ENCODE data around the gene APP. TPM values are rescaled to one million over a fixed set of nuclear protein-coding genes. Genes with fewer than 3 reads are reported as not detected.

The APP gene
- total RNA-seq, 1 donor from 2014 or later = 358 TPM

DNA sequence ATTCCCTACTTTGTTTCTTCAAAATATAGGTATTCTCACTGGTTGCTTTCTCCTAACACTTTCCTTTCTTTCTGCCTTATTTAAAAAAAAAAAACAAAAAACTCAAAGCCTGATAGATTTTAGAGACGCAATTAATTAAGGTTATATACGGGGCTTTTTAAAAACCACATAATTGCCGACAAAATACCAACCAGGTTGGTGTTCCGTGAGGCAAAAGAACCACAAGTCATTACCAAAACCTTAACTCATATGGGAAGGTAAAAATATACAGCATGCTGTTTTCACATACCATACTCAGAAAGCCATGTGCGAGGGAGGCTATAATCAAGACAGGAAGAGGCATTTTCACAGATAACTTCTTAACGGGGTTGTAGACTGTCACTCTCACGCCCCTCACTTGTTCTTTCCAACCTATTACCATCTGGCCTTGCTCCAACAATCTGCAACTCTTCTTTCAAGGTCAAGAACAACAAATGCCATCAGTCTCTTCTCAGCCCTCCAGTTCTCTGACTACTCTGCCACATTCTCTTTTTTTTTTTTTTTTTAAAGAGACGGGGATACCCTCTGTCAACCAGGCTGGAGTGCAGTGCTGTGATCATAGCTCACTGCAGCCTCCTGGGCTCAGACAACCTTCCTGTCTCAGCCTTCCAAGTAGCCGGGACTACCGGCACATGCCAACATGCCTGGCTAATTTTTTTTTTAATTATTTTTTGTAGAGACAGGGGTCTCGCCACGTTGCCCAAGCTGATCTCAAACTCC, 102.6 kb downstream of the APP start:
- Histone ChIP-seq H3K4me3 (no peak overlapping the region), H3K36me3 (no peaks in the 10 kb centered on the region), H3K9me3 (no peaks in the 10 kb centered on the region), H3K27ac (no peak overlapping the region), H3K27me3 (ENCODE audit: low read depth) (no peaks in the 10 kb centered on the region), H3K4me1 (peaks cover 16% of the 10 kb centered on the region)
- intact Hi-C loops (cut with DNase I) = no loop called here
- no peak for ATAC-seq
- TF ChIP-seq, protein P1, sequence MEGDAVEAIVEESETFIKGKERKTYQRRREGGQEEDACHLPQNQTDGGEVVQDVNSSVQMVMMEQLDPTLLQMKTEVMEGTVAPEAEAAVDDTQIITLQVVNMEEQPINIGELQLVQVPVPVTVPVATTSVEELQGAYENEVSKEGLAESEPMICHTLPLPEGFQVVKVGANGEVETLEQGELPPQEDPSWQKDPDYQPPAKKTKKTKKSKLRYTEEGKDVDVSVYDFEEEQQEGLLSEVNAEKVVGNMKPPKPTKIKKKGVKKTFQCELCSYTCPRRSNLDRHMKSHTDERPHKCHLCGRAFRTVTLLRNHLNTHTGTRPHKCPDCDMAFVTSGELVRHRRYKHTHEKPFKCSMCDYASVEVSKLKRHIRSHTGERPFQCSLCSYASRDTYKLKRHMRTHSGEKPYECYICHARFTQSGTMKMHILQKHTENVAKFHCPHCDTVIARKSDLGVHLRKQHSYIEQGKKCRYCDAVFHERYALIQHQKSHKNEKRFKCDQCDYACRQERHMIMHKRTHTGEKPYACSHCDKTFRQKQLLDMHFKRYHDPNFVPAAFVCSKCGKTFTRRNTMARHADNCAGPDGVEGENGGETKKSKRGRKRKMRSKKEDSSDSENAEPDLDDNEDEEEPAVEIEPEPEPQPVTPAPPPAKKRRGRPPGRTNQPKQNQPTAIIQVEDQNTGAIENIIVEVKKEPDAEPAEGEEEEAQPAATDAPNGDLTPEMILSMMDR (IDR thresholded peaks at IDR 0.05) = no peak
- no peak for DNase-seq

DNA sequence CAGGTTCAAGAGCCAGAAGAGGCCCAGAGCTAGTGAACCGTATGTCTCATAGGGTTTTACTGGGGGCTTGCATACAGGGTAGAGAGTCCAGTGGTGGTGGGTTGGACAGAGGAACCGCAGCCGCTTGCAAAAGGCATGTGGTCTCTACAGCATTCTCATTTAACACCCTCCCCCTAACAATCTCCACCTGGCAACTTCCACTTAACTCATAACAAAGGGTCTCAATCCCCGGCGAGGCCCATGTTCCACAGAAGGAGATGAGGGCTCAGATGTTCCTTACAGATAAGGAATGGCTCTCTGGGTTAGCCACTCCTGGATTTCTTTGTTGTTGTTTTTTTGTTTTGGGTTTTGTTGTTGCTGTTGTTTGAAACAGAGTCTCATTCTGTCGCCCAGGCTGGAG, 106.1 kb downstream of the APP start:
- H3K36me3 ChIP-seq = no peaks in the 10 kb centered on the region
- intact Hi-C loops (cut with DNase I) = no loop called here
- DNase-seq (no peak), ATAC-seq (no peak)
- TF ChIP-seq, protein P1 (IDR thresholded peaks at IDR 0.05) = no peak
- no peak overlapping the region for H3K4me3 ChIP-seq
- H3K9me3 ChIP-seq = no peaks in the 10 kb centered on the region
- no peaks in the 10 kb centered on the region for H3K4me1 ChIP-seq
- H3K27ac ChIP-seq = no peak overlapping the region
- no peaks in the 10 kb centered on the region for H3K27me3 ChIP-seq (ENCODE audit: low read depth)

DNA sequence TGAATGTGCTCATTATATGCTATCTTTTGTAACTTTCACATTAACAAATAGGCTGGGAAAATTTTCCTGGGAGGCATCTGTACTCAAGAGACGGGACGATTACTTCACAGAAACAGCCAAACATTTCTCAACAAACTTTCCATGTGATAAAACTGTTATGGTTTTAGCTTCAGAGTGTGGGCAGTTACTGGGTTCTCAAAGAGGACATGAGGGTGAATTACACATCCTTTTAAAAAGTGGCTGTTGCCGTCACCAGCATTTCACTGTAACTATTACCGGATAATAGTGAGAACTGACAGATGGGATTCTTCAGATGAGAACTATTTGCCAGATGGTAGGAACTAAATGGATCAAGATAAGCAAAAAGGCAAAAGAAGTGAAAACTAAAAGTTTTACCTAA, 109.1 kb downstream of the APP start:
- Histone ChIP-seq H3K4me1 (no peaks in the 10 kb centered on the region), H3K9me3 (no peaks in the 10 kb centered on the region), H3K4me3 (no peak overlapping the region), H3K27me3 (ENCODE audit: low read depth) (no peaks in the 10 kb centered on the region), H3K36me3 (no peaks in the 10 kb centered on the region), H3K27ac (no peak overlapping the region)
- TF ChIP-seq, protein P1 (IDR thresholded peaks at IDR 0.05) = no peak
- intact Hi-C loops (cut with DNase I) = no loop called here
- DNase-seq (no peak), ATAC-seq (peak; percentile 37 to 50)

DNA sequence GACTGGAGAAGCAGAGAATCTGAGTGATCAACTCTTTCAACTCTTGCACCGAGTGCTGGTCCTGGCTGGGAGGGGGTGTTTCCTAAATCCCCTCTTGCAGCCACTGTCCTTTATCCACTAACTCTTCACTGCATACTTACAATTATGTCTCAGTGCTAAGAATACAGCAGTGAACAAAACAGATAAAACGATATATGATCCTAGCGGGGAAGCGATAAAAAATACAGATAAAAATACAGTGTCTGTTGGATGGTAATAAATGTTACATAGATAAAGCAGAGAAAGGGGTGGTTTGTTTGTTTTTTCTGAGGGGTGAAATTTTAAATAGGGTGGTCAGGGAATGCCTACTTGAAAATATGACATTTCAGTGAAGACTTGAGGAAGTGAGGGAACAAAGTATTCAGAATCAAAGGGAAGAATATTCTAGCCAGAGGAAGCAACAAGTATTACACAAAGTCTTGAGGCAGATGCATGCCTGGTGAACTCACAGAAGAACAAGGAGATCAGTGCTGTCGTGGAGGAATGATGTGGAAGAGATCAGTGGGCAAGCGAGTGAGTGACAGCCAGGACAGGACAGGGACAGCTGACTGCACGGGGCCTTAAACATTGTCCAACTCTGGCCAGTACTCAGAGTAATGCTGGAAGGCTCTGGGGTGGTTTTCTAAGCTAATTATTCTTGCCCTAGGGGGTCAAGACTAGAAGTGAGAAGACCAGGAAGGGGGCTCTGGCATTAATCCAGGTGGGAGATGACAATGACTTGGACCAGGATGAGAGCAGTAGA, 110.0 kb downstream of the APP start:
- intact Hi-C loops (cut with DNase I) = no loop called here
- Histone ChIP-seq H3K4me3 (no peak overlapping the region), H3K27ac (no peak overlapping the region), H3K4me1 (no peaks in the 10 kb centered on the region), H3K9me3 (no peaks in the 10 kb centered on the region), H3K27me3 (ENCODE audit: low read depth) (no peaks in the 10 kb centered on the region), H3K36me3 (no peaks in the 10 kb centered on the region)
- ATAC-seq (no peak), DNase-seq (no peak)
- TF ChIP-seq, protein P1 (IDR thresholded peaks at IDR 0.05) = no peak

DNA sequence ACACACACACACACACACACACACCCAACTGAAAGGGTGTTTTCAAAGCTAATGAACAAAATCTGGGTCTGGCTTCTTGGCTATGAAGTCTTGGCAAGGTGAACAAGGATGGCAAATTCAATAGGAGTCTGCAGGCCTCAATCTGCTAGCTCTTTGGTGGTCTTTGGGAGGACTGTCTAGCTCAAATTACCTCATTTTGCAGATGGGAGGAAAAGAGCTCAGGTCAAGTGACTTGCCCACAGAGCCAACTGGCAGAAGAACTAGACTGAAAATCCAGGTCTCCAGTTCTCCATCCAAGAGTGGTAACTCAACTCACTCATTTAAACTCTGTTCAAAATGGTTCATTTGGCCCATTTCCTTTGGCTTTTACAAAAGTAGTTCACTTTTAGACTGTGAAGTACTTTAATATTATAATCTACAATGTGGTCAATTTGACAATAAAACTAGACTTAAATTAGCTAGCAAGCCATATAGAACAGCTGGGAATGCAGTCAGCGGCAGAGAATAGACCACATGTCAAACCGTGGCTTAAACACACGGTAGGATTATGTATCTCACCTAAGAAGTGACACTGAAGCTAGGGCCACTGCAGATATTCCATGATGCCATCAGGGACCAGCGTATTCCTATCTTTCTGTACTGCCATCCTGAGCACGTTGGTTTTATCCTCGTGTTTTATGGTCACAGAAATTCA, 112.9 kb downstream of the APP start:
- Histone ChIP-seq H3K27me3 (ENCODE audit: low read depth) (no peaks in the 10 kb centered on the region), H3K36me3 (no peaks in the 10 kb centered on the region), H3K9me3 (no peaks in the 10 kb centered on the region), H3K4me3 (no peak overlapping the region), H3K4me1 (no peaks in the 10 kb centered on the region), H3K27ac (no peak overlapping the region)
- intact Hi-C loops (cut with DNase I) = no loop called here
- DNase-seq = no peak
- no peak for ATAC-seq
- TF ChIP-seq, protein P1 (IDR thresholded peaks at IDR 0.05) = no peak
